HUES64 (cell line): ENCODE results near the gene INO80.

Experiments used
- H3K27ac ChIP-seq: 2 replicates; pipeline ENCODE4 v1.7.0; 2013; ENCODE audit warnings: low read depth, low read length, inconsistent platforms
- H3K27me3 ChIP-seq: 2 replicates; pipeline ENCODE4 v1.6.1; 2013; ENCODE audit warnings: mild to moderate bottlenecking, low read length; ENCODE audit not compliant: insufficient read depth
- H3K36me3 ChIP-seq: 2 replicates; pipeline ENCODE4 v1.6.1; 2013; ENCODE audit warnings: mild to moderate bottlenecking, low read length; ENCODE audit not compliant: insufficient read depth
- H3K4me1 ChIP-seq: 2 replicates; pipeline ENCODE4 v1.6.1; 2013; ENCODE audit warnings: mild to moderate bottlenecking, low read length, moderate library complexity; ENCODE audit not compliant: insufficient read depth
- H3K4me3 ChIP-seq: 2 replicates; pipeline ENCODE4 v1.5.1; 2013; ENCODE audit warnings: mild to moderate bottlenecking, low read length, moderate library complexity
- H3K9ac ChIP-seq: 2 replicates; pipeline ENCODE4 v1.6.1; 2013; ENCODE audit warnings: mild to moderate bottlenecking, low read depth, low read length
- H3K9me3 ChIP-seq: 2 replicates; pipeline ENCODE4 v1.6.1; 2013; ENCODE audit warnings: low read depth, low read length; ENCODE audit not compliant: insufficient read depth
- WGBS: fragments of 150-250, 120-280 bp; methylation state at CpG from one replicate; pipeline ENCODE4 v1.1.7; 2013; ENCODE audit warnings: missing lambda C conversion rate; 5-methylcytosine and 5-hydroxymethylcytosine counted together

INO80 gene

GRCh38 chr15:40943764-40944365 is 172.2 kb downstream of the INO80 start:
- 96% methylated on average over 9 of the region's 9 CpGs for WGBS
- Histone ChIP-seq H3K27me3 (peaks cover 45% of the 10 kb centered on the region), H3K9me3 (no peaks in the 10 kb centered on the region), H3K4me1 (peaks cover 13% of the 10 kb centered on the region), H3K36me3 (no peaks in the 10 kb centered on the region), H3K27ac (no peak overlapping the region), H3K9ac (no peak overlapping the region), H3K4me3 (no peak overlapping the region)

- Histone ChIP-seq H3K27me3 (peaks cover 45% of the 10 kb centered on the region), H3K9me3 (no peaks in the 10 kb centered on the region), H3K4me1 (peaks cover 13% of the 10 kb centered on the region; the same call in 1 of the 2 replicates), H3K27ac (no peak overlapping the region), H3K4me3 (no peak overlapping the region), H3K36me3 (no peaks in the 10 kb centered on the region), H3K9ac (no peak overlapping the region)
- 94% methylated on average over 12 of the region's 12 CpGs for WGBS
Observed at GRCh38 chr15:40942878-40943277, 173.2 kb downstream of the INO80 start.

DNA sequence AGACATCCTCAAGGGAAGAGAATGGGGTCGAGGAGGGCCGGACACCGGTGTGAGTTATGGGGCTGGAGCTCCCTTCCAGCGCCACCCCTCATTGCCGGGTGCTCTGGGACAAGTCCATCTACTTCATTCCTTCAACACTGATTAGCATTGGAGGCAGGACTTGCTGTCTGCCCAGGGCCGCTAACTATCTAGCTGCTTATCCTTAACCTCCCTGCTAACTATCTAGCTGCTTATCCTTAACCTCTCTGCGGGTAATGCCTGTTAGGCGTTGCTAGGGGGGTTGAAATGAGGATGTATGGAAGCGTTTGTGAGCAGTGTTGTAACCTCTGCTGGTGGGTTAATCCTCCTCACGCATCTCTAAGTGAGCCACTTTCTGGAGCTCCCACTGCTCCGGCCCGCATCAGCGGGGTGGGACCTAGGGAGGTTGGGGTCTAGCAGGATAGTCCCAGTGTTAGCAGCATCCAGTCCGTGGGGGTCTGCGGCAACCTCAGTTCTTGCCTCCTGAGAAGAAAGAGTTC is 173.7 kb downstream of the INO80 start:
- WGBS: 49% methylated on average over 15 of the region's 15 CpGs
- Histone ChIP-seq H3K36me3 (no peaks in the 10 kb centered on the region), H3K27ac (no peak overlapping the region), H3K9me3 (no peaks in the 10 kb centered on the region), H3K4me3 (peak overlapping the region; percentile 56), H3K4me1 (peaks cover 13% of the 10 kb centered on the region; the same call in 1 of the 2 replicates), H3K9ac (peak overlapping the region; percentile 67), H3K27me3 (peaks cover 45% of the 10 kb centered on the region)

- H3K4me1 ChIP-seq: peaks cover 13% of the 10 kb centered on the region; the same call in 1 of the 2 replicates
- 2% methylated on average over 92 of the region's 92 CpGs for WGBS
Observed at GRCh38 chr15:40941528-40942336, 174.3 kb downstream of the INO80 start.

DNA sequence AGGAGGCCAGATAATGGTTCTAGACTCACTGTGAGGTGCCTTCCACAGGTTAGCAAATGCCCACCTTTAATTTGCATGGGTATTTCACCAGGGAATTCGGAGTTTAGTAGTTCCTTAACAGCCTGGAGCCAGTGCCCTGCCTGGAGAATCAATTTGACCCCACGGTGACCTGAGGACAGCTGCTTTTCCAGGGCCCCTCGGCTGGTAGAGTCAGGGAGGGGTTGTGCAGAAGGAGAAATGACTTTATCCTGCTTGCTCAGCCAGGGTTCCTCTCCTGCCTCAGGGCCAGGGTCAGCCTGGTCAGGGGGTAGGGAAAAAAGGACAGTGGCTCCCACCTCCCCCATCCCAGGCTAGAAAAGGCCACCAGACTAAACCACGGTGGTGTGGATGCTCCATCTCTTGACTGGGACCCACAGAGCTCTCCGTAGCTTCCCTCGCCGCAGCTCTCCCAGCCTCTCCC is 175.0 kb downstream of the INO80 start:
- no peaks in the 10 kb centered on the region for H3K9me3 ChIP-seq
- H3K36me3 ChIP-seq: no peaks in the 10 kb centered on the region
- peak overlapping the region; percentile 84 for H3K9ac ChIP-seq
- whole genome bisulfite sequencing: 32% methylated on average over 7 of the region's 7 CpGs
- peak overlapping the region; percentile 56 for H3K4me3 ChIP-seq
- peaks cover 45% of the 10 kb centered on the region for H3K27me3 ChIP-seq
- H3K27ac ChIP-seq: peak overlapping the region; percentile 32; the same call in 1 of the 2 replicates
- H3K4me1 ChIP-seq: peaks cover 13% of the 10 kb centered on the region; the same call in 1 of the 2 replicates

More at GRCh38 chr15:40941528-40942336, 174.3 kb downstream of the INO80 start:
- H3K36me3 ChIP-seq: no peaks in the 10 kb centered on the region
- peak overlapping the region; percentile 84 for H3K9ac ChIP-seq
- H3K27me3 ChIP-seq: peaks cover 45% of the 10 kb centered on the region
- H3K9me3 ChIP-seq: no peaks in the 10 kb centered on the region
- peak overlapping the region; percentile 56 for H3K4me3 ChIP-seq
- peak overlapping the region; percentile 32; the same call in 1 of the 2 replicates for H3K27ac ChIP-seq

GRCh38 chr15:40940296-40940801 is 175.7 kb downstream of the INO80 start:
- no peak overlapping the region for H3K4me3 ChIP-seq
- peaks cover 49% of the 10 kb centered on the region for H3K27me3 ChIP-seq
- WGBS: 81% methylated on average over 15 of the region's 15 CpGs
- no peak overlapping the region for H3K27ac ChIP-seq
- no peaks in the 10 kb centered on the region for H3K9me3 ChIP-seq
- H3K4me1 ChIP-seq: peaks cover 13% of the 10 kb centered on the region; the same call in 1 of the 2 replicates
- H3K36me3 ChIP-seq: no peaks in the 10 kb centered on the region
- no peak overlapping the region for H3K9ac ChIP-seq

DNA sequence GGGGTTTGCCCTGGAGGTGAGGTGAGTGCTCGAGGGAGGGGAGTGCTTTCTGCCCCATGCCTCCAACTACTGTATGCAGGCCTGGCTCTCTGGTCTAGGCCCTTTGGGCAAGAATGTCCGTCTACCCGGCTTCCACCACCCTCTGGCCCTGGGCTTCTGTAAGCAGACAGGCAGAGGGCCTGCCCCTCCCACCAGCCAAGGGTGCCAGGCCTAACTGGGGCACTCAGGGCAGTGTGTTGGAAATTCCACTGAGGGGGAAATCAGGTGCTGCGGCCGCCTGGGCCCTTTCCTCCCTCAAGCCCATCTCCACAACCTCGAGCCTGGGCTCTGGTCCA is 177.6 kb downstream of the INO80 start:
- no peaks in the 10 kb centered on the region for H3K36me3 ChIP-seq
- H3K27ac ChIP-seq: no peak overlapping the region
- 96% methylated on average over 6 of the region's 6 CpGs for WGBS
- H3K9ac ChIP-seq: no peak overlapping the region
- H3K4me3 ChIP-seq: no peak overlapping the region
- no peaks in the 10 kb centered on the region for H3K9me3 ChIP-seq
- H3K4me1 ChIP-seq: peaks cover 13% of the 10 kb centered on the region; the same call in 1 of the 2 replicates
- peaks cover 55% of the 10 kb centered on the region for H3K27me3 ChIP-seq

DNA sequence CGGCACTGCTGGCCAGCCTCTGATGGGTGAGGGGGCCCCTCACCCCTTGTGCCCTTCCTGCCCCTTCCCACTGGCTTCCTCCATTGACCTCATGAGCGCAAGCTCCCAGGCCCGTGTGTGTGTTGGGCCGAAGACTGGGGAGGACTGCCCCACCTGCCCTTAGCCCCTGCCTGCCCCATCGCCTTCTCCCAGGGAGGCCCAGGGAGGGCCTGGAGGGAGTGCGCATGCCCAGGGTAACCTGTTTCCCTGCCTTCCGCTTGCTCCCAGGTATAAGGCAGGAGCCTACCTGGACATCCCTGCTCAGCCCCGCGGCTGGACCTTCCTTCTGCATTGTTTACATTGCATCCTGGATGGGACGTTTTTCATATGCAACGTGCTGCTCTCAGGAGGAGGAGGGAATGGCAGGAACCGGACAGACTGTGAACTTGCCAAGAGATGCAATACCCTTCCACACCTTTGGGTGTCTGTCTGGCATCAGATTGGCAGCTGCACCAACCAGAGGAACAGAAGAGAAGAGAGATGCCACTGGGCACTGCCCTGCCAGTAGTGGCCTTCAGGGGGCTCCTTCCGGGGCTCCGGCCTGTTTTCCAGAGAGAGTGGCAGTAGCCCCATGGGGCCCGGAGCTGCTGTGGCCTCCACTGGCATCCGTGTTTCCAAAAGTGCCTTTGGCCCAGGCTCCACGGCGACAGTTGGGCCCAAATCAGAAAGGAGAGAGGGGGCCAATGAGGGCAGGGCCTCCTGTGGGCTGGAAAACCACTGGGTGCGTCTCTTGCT is 178.1 kb downstream of the INO80 start:
- H3K9ac ChIP-seq: no peak overlapping the region
- no peak overlapping the region for H3K4me3 ChIP-seq
- no peaks in the 10 kb centered on the region for H3K36me3 ChIP-seq
- 79% methylated on average over 19 of the region's 19 CpGs for WGBS
- H3K27me3 ChIP-seq: peaks cover 55% of the 10 kb centered on the region
- H3K9me3 ChIP-seq: no peaks in the 10 kb centered on the region
- peaks cover 13% of the 10 kb centered on the region; the same call in 1 of the 2 replicates for H3K4me1 ChIP-seq
- H3K27ac ChIP-seq: no peak overlapping the region

DNA sequence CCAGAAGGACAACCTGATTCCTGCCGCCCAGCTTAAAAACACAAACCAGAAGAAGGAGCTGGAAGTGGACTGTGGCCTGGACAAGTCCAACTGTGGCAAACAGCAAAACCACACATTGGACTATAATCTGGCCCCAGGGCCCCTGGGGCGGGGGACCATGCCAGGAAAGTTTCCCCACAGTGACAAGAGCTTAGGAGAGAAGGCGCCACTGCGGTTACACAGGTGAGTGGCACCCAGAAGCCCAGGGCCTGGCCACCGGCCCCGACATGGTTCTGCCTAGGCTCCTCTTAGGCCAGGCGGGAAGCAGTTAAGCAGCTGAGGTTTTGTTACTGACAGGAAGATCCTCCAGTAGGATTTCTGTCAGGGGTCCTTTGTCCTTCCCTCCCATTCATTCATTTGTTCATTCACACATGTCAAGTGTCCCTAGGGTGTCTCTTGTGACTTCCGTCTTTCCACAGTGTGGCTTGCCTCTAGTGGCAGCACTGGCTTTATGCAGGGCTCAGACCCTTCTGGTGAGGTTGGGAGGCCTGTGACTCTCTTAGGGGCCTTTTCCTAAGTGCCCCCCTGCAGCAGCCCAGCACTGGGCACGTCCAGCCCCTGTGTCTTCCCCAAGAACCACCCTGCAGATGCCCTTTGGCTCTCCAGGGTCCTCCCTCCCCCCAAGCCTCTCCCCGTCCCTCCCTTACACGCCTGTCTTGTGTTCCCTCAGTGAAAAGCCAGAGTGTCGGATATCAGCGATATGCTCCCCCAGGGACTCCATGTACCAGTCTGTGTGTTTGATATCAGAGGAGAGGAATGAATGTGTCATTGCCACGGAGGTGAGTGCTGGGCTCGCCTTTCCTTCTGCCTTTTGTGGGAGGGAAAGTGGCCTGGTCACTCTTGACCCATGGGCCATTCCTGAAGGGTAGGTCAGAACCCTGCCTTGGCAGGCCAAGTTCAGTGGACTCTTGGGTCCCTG is 179.1 kb downstream of the INO80 start:
- Histone ChIP-seq H3K27me3 (peaks cover 56% of the 10 kb centered on the region), H3K4me1 (peaks cover 6% of the 10 kb centered on the region; the same call in 1 of the 2 replicates), H3K27ac (no peak overlapping the region), H3K4me3 (no peak overlapping the region), H3K9ac (no peak overlapping the region), H3K36me3 (no peaks in the 10 kb centered on the region), H3K9me3 (no peaks in the 10 kb centered on the region)
- WGBS: 85% methylated on average over 15 of the region's 15 CpGs

GRCh38 chr15:40936234-40936708 is 179.8 kb downstream of the INO80 start:
- Histone ChIP-seq H3K9me3 (no peaks in the 10 kb centered on the region), H3K27ac (no peak overlapping the region), H3K4me3 (no peak overlapping the region), H3K4me1 (peaks cover 6% of the 10 kb centered on the region; the same call in 1 of the 2 replicates), H3K36me3 (no peaks in the 10 kb centered on the region), H3K27me3 (peaks cover 61% of the 10 kb centered on the region), H3K9ac (no peak overlapping the region)
- WGBS: 95% methylated on average over 31 of the region's 31 CpGs
